NCI-H345 (cell line): Measurements from ENCODE around the gene KLC4.
A peak's percentile ranks its signal among the peaks of the same experiment; 100 is the strongest.
"Not testable (repeated sequence)": the region's sequence is repeated elsewhere in the genome, so short reads cannot be mapped to it uniquely, and the experiment has no call there.

Experiments used
- DNase-seq: peaks from one replicate; lab custom pipeline; 2025; lab: John Stamatoyannopoulos, UW

Gene KLC4

GRCh38 chr6:43093436-43094289, 34.2 kb downstream of the KLC4 start:
- no peak for DNase-seq

- DNase-seq, result no peak
These were observed 36.5 kb downstream of the KLC4 start for GRCh38 chr6:43095939-43096338.

GRCh38 chr6:43096451-43097097, 37.1 kb downstream of the KLC4 start:
- no peak for DNase-seq

- DNase-seq, result no peak
These were observed 37.7 kb downstream of the KLC4 start for GRCh38 chr6:43097098-43097489.

- DNase-seq, result no peak
These were observed 38.1 kb downstream of the KLC4 start for GRCh38 chr6:43097502-43097901.

GRCh38 chr6:43101497-43101896, 42.1 kb downstream of the KLC4 start:
- DNase-seq, result no peak

GRCh38 chr6:43103253-43103876, 43.9 kb downstream of the KLC4 start:
- no peak for DNase-seq

GRCh38 chr6:43105538-43106222, 46.2 kb downstream of the KLC4 start:
- peak; percentile 33 for DNase-seq

GRCh38 chr6:43107344-43108062, 48.1 kb downstream of the KLC4 start:
- no peak for DNase-seq

GRCh38 chr6:43113431-43114260, 54.2 kb downstream of the KLC4 start:
- DNase-seq, result peak; percentile 91

- DNase-seq, result no peak
These were observed 55.9 kb downstream of the KLC4 start for GRCh38 chr6:43115365-43115764.

GRCh38 chr6:43117466-43117865, 58.0 kb downstream of the KLC4 start:
- DNase-seq, result not testable (repeated sequence)

- DNase-seq, result no peak
These were observed 60.1 kb downstream of the KLC4 start for GRCh38 chr6:43119482-43119881.

GRCh38 chr6:43120101-43120763, 60.8 kb downstream of the KLC4 start:
- DNase-seq, result no peak

- DNase-seq, result no peak
These were observed 61.8 kb downstream of the KLC4 start for GRCh38 chr6:43120944-43121913.

- no peak for DNase-seq
These were observed 62.7 kb downstream of the KLC4 start for GRCh38 chr6:43122146-43122545.

- no peak for DNase-seq
These were observed 64.3 kb downstream of the KLC4 start for GRCh38 chr6:43123461-43124314.

- DNase-seq, result no peak
These were observed 65.0 kb downstream of the KLC4 start for GRCh38 chr6:43124481-43124880.
